ENCODE results near the gene ST8SIA4.
"Not testable (repeated sequence)": the region's sequence is repeated elsewhere in the genome, so short reads cannot be mapped to it uniquely, and the experiment has no call there.

Gene ST8SIA4

DNA sequence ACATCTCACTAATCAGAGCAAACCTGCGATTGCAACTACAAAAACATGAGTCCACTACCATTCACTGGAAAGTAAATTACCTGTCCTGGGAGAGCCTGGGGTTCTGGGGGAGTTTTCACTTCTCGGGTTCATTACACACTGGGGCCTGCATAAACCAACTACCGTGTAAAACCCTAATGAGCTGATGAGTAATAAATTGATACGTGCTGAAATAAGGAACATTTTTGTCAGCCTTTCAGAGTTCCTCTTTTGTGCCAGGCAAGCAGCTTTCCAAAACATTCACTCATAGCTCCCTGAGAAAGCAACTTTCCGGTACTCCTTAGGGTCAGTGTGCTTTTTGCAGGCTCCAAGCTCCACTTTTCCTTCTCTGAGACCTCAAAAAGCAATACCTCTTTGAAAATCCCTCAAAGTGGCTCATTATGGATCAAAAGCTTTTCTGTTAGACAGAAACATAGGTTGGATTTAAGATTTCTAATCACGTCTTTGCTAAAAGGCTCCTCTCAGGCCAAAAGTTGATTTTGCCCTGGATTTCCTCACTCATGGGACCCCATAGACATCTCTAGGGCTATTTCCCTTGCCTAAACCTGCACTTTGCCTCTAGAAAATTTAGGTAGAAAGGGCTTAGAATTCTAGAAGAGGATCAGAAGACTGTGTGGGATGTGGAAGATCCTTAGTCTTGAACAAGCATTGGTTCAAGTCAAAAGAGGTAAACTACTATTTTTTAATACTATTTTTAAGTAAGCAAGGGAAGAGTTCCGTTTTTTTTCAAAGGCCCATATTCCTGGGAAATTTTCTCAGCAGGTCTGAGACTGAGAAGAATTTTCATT is 74.8 kb downstream of the ST8SIA4 start:
- no peak for DNase-seq (ENCODE audit: low read depth in 2 of 2)

GRCh38 chr5:100827481-100827889 is 75.6 kb downstream of the ST8SIA4 start:
- no peak for DNase-seq (ENCODE audit: low read depth in 2 of 2)

- DNase-seq (ENCODE audit: low read depth in 2 of 2), result no peak
Observed at GRCh38 chr5:100826133-100826532, 76.9 kb downstream of the ST8SIA4 start.

- DNase-seq (ENCODE audit: low read depth in 2 of 2), result no peak
Observed at GRCh38 chr5:100824635-100825034, 78.4 kb downstream of the ST8SIA4 start.

GRCh38 chr5:100823812-100824211 is 79.3 kb downstream of the ST8SIA4 start:
- no peak for DNase-seq (ENCODE audit: low read depth in 2 of 2)

DNA sequence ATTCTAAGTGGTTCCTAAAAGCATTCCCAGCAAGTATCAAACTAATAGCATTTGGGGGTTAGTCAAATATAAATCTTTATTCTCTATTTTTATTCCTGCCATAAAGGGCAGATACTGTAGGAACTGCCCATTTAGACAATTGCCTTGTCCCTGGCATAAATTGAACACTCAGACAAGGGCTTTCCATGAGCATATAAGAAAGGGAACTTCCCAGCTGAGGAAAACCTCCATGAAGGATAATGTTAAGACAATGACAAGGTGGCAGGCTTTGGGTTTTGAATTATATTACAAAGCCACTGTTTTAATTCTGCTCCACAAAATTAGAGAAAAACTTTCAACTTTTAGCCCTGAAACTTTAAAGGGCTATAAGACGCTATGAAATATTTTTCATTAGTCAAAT is 81.3 kb downstream of the ST8SIA4 start:
- DNase-seq (ENCODE audit: low read depth in 2 of 2), result no peak

DNA sequence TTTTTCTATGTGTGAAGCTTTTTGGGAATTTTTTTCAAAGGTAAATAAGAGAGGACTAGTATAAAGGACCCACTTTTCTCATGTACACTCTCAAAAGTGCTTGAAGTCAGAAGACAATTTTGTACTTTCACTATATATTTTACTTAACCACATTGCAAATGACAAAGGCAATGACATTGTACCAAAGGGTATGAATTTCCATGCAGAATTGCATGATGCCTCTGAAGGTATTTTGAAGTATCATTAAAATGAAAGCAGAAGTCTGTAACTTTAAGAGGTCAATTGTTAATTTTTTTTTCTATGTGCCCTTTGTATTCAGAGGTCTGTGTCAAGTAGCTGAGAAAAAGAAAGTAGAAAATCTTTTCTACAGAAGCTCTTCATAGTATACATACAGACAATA is 84.7 kb downstream of the ST8SIA4 start:
- no peak for DNase-seq (ENCODE audit: low read depth in 2 of 2)

DNA sequence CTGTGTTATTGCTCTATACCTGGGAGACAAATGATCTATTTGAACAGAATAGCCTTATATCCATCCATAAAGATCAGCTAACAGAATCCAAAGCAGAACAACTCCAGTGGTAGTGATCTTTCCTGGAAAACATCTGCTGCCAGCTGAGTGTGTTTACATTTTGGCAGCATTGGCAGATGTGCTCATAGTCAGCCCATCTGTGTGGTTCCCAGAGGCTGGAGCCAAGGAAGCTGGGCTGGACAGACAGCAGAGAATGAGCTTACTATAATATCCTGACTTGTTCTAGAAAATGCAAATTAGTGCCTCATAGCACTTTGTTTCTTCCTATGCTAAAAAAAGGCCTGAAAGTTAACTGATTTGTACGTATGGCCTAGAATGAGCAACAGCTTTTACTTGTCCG is 99.7 kb downstream of the ST8SIA4 start:
- no peak for DNase-seq (ENCODE audit: low read depth in 2 of 2)

DNA sequence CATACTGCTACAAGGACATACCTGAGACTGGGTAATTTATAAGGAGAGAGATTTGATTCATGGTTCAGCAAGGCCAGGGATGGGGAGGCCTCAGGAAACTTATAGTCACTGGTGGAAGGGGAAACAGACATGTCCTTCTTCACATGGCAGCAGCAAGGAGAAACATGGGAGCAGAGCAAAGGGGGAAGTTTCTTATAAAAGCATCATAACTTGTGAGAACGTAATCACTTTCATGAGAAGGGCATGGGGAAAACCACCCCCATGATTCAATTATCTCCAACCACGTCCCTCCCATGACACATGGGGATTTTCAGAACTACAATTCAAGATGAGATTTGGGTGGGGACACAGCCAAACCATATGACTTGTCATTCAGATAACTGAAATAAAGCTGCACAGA is 100.9 kb downstream of the ST8SIA4 start:
- DNase-seq (ENCODE audit: low read depth in 2 of 2), result no peak

DNA sequence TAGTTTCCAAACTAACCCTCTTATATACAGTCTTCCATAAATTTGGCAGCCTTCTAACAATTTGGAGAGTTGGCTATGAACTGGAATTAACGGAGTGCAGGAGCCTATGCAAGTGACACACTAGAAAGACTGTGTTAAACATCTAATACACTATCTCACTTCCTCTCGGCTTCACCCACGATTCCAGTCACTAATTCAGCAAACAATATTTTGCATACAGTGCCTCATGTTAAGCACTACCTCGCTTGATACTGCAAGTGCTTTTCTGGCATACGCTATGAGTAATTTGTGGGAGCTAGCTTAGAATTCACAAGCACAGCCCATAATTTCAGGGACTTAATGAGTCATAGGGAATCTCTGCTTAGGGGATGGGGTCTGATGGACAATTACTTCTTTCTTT is 102.5 kb downstream of the ST8SIA4 start:
- no peak for DNase-seq (ENCODE audit: low read depth in 2 of 2)

DNA sequence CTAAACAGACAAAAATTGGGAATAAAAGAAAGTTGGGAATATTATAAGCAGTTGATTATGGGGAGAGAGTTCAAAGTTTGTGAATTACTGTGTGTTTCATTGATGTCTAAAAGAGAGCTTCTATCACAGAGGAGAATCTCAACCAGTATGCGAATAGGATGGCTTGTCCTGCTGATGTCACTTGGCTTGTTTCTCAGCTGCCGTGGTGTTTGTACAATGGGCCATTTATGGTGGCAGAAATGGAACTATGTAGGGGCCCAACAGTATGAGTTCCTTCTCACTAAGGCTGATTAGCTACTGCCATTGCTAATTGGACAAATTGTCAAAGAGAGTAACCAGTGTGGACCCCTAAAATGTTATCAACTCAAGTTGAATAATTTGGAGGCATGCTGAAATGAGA is 103.9 kb downstream of the ST8SIA4 start:
- DNase-seq (ENCODE audit: low read depth in 2 of 2), result no peak

DNA sequence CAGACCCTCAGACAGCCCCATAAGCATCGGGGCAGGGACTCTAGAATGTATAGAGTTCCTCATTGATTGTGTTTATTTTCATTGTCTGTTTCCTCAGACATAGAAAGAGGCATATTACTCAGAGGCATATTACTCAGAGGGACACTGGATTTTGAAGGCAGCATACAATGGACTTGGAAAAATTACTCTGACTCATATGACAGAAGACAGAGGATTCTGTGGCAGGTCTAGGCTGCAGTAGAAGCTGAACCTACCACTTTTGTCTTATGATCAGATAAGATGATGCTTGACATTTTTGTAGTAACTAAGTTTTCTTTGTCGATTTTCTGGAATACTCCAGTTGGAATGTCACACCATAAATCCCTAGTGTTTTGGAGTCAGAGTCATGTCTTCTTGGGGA is 105.2 kb downstream of the ST8SIA4 start:
- DNase-seq (ENCODE audit: low read depth in 2 of 2), result no peak

DNA sequence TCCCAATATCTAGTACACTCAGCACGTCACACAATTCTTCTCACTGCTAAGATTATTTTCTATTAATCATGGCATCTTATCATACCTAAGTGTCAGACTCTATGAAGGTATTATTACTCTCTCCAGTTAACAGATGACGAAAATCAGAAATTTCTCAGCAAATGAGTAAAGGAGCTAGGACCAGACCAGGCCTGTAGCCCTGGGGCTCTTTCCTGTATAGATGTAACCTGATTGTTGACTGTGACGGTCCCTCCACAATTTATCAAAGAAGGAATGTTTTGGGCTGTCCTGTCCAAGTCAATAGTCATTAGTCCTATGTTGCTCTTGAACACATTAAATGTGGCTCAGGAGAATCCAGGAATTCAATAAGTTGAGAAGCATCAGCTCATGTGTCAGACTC is 106.2 kb downstream of the ST8SIA4 start:
- DNase-seq (ENCODE audit: low read depth in 2 of 2), result no peak

DNA sequence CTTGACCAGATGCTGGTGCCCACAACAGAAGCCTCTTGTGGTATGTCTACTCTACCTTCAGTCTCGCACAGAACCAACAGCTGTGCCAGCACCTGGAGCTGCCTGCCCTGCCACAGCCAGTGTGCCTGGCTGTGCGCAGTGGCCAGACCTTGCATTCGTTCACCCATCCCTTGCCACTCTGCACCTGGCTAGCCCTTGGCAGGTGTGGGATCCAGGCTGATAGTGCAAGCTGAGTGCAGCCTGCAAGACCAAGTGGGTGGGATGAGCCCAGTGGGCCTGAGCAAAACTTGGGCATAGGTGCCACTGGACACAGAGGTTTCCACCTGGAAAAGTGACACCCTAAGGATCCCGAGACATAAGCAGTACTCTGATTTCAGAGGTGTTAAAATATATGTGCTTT is 108.2 kb downstream of the ST8SIA4 start:
- DNase-seq (ENCODE audit: low read depth in 2 of 2), result no peak

DNA sequence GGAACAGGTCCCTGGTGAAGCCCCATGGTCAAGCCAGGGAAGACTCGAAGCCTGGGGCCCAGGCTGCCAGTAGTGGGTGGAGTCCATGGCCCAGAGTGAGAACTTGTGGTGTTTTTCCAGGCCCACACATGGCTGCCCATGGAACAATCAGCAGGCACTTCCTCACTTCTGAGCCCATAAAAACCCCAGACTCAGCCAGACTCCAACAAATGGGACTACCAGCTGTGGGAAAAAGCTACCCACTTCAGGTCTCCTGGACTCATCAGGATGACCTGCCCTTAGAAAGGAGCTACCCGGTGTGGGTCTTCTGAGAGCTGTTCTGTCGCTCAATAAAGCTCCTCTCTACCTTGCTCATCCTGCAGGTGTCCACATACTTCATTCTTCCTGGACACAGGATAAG is 108.9 kb downstream of the ST8SIA4 start:
- no peak for DNase-seq (ENCODE audit: low read depth in 2 of 2)

GRCh38 chr5:100792781-100793180 is 110.3 kb downstream of the ST8SIA4 start:
- no peak for DNase-seq (ENCODE audit: low read depth in 2 of 2)

GRCh38 chr5:100791391-100791790 is 111.7 kb downstream of the ST8SIA4 start:
- DNase-seq (ENCODE audit: low read depth in 2 of 2), result no peak

GRCh38 chr5:100790951-100791350 is 112.1 kb downstream of the ST8SIA4 start:
- DNase-seq (ENCODE audit: low read depth in 2 of 2), result no peak

GRCh38 chr5:100790170-100790665 is 112.9 kb downstream of the ST8SIA4 start:
- no peak for DNase-seq (ENCODE audit: low read depth in 2 of 2)

GRCh38 chr5:100789694-100790093 is 113.4 kb downstream of the ST8SIA4 start:
- DNase-seq (ENCODE audit: low read depth in 2 of 2), result no peak

GRCh38 chr5:100788417-100788816 is 114.7 kb downstream of the ST8SIA4 start:
- DNase-seq (ENCODE audit: low read depth in 2 of 2), result no peak

GRCh38 chr5:100787648-100788047 is 115.4 kb downstream of the ST8SIA4 start:
- no peak for DNase-seq (ENCODE audit: low read depth in 2 of 2)

DNA sequence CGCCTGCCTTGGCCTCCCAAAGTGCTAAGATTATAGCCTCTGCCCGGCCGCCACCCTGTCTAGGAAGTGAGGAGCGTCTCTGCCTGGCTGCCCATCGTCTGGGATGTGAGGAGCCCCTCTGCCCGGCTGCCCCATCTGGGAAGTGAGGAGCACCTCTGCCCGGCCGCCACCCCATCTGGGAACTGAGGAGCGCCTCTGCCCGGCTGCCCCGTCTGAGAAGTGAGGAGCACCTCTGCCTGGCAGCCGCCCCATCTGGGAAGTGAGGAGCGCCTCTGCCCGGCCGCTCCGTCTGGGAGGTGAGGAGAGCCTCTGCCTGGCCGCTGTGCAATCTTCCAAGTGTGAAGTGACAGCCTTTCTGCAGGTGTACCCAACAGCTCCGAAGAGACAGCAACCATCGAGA is 117.5 kb downstream of the ST8SIA4 start:
- not testable (repeated sequence) for DNase-seq (ENCODE audit: low read depth in 2 of 2)

DNA sequence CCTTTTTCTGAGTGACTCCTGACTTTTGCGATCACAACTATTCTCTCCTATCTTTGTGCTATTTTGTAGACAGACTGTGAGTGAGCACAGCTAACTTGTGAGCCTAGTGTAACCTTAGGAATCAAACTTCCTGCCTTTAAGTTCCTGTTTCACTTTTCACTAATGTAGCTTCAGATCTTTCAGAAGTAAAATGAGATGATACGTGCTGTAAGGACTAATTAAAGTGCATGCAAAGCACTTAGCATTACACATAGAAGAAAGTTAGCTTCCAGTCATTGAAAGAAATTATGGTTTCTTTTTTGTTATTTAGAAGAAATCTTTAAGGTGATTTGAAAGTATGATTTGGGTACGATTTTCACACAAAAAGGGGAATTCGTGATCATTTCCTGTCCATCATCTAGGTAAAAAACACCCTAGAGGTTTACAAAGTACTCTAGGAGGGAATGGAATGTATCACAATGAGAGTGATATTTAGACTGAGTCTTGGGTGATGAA is 122.7 kb downstream of the ST8SIA4 start:
- DNase-seq (ENCODE audit: low read depth in 2 of 2), result no peak
